GM21737 (cell line): ENCODE results near the gene SPATA31C1.
"Not testable (repeated sequence)": the region's sequence is repeated elsewhere in the genome, so short reads cannot be mapped to it uniquely, and the experiment has no call there.

ENCODE experiments used
- ATAC-seq: cut with Tn5 transposase; IDR thresholded peaks from one replicate; pipeline ENCODE4 v1.9.1; 2021; ENCODE audit warnings: mild to moderate bottlenecking, moderate library complexity; ENCODE audit not compliant: unreplicated experiment

SPATA31C1 gene

GRCh38 chr9:87886210-87886932 is 31.4 kb upstream of the SPATA31C1 start:
- ATAC-seq: no peak

DNA sequence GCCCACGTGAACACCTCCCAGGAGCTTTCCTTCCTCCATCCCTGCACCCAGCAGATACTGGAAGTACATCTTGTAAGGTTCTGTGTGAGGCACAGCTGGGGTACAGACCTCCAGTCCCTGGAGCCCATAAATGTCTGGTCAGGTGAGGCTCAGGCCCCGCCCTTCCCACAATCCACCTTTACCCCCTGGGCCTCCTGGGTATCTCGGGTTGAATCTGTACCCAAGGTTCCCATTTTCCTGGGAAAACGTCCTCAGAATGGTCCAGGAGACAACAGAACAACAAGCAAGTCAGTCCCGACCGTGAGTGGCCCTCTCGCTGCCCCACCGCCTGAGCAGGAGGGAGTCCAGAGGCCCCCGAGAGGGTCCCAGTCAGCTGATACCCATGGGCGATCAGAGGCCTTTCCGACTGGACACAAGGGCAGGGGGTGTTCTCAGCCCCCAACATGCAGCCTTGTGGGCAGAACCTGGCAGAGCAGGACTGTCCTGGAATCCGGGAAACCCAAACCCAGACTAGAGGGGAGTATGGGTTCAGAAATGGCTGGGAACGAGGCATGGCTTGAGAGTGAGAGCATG is 30.7 kb upstream of the SPATA31C1 start:
- ATAC-seq: no peak

DNA sequence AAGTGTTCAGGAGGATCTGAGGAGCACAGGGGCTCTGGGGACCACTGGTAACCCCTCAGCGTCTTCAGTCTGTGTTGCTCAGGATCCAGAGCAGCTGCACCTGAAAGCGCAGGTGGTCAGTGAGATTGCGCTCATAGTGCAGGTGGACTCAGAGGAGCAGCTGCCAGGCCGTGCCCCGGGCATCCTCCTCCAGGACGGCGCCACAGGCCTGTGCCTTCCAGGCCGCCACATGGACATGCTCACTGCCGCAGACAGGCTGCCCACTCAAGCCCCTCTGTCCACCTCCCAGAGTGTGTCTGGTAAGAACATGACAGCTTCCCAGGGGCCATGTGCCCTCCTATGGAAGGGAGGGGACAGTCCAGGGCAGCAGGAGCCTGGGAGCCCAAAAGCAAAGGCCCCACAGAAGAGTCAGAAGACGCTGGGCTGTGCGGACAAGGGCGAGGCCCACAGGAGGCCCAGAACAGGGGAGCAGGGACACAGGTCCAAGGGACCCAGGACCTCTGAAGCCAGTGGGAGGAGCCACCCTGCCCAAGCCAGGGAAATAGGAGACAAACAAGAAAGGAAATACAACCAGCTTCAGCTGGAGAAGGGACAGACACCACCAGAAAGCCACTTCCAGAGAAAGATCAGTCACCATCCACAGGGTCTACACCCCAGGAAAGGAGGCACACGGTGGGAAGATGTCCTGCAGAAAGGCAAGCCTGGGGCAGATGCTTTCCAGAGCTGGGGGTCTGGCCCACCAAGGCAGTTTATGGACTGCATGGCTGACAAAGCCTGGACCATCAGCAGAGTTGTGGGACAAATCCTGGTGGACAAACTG is 29.9 kb upstream of the SPATA31C1 start:
- no peak for ATAC-seq

GRCh38 chr9:87888501-87888900 is 29.3 kb upstream of the SPATA31C1 start:
- no peak for ATAC-seq

- no peak for ATAC-seq
Measured at GRCh38 chr9:87889065-87889881, 28.5 kb upstream of the SPATA31C1 start.

DNA sequence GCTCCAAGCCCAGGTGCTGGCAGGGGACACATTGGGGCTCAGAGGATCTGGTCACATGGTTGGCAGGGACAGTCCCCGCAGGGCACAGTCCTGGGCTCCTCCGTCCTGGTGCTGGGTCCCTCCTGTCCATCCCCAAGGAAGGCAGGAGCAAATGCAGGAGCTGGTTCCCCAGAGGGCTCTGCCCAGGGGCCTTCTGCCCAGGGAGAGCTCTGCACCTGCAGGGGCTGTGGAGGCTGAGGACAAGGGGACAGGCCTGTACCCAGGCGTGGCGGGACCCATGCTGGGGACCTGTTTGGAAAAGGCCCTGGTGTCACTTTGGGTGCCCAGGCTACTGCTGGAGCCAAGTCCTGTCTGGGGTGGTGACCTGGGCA is 27.9 kb upstream of the SPATA31C1 start:
- no peak for ATAC-seq

DNA sequence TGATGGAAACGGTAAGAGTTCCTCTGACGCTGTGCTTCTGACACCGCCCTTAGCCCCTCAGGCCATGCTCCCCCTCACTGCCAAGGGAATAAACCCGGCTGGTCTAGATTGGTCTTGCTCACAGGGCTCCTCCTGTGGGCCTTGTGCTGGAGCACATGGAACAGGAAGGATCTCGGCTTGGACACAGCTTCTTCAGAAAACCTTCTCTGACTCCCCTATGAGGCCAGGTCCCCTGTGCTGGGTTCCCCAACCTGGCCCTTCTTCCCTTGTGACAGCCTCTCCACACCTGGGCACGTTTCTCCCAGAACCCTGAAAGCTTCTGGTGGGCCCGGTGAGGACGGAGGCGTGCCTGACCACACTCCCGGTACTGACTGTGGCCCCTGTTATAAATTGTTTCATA is 26.9 kb upstream of the SPATA31C1 start:
- no peak for ATAC-seq

GRCh38 chr9:87891754-87892153 is 26.0 kb upstream of the SPATA31C1 start:
- no peak for ATAC-seq

- ATAC-seq: no peak
Measured at GRCh38 chr9:87892956-87893355, 24.8 kb upstream of the SPATA31C1 start.

DNA sequence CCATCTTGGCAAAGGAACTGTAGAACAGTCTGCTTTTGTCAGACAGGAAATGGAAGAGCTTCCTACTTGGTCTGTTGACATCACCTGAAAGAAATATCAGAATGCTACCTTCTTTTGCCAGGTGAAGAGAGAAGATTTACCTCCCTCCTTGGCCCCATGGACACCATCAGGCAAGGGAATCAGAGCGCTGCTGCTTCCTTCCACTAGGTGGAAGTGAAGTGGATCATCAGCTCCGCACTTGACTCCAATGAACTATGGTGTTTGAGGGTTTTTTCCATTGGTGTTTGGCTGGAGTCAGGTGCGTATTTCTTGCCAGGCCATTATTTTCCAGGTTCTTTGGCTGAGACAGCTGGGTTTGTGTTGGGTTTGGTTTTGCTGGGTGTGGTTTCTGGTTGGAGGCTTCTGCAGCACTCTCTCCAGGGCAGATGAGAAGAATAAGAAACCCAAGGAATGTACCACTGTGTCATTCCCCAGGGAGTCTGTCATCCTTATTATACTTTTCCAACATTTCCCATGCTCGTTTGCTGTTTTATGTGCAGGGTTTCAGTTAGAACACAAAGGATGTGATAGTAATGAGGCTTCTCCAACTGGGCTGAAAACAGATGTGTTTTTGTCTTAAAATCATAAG is 22.6 kb upstream of the SPATA31C1 start:
- no peak for ATAC-seq

DNA sequence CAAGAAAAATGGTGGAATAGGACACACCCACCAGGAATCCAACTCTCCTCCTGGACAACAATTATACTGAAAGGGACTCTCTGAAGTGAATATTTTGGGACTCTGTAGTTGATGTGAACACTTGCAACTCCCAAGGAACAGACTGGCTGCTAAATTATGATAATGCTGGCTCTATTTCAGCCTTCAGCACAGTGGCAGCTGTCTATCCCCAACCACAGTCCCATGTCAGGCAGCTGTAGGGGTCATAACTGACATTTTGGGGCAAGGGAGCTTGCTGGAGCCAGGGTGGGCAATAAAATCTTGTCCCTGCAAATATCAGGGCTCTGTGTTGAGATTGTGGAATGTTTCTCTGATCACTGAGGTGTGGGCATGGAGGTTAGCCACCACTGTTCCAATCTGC is 20.9 kb upstream of the SPATA31C1 start:
- no peak for ATAC-seq

DNA sequence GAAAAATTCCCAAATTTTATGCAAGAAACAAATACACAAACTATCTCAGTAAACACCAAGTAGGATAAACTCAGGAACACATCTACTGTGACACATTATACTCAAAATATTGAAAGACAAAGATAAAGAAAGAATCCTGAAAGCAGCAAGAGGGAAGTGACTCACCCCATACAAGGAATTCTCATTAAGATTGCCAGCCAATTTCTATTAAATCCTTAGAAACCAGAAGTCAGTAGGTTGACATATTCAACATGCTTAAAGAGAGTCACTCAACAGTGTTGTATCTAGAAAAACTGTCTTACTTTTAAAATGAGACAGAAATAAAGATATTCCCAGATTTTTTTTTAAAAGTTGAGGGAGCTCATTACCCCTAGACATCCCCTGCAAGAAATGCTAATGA is 19.6 kb upstream of the SPATA31C1 start:
- ATAC-seq: no peak

DNA sequence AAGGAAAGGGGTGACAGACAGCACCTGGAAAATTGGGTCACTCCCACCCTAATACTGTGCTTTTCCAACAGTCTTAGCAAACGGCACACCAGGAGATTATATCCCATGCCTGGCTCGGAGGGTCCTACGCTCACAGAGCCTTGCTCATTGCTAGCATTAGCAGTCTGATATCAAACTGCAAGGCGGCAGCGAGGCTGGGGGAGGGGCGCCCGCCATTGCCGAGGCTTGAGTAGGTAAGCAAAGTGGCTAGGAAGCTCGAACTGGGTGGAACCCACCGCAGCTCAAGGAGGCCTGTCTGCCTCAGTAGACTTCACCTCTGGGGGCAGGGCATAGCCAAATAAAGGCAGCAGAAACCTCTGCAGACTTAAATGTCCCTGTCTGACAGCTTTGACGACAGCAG is 15.4 kb upstream of the SPATA31C1 start:
- ATAC-seq: not testable (repeated sequence)

DNA sequence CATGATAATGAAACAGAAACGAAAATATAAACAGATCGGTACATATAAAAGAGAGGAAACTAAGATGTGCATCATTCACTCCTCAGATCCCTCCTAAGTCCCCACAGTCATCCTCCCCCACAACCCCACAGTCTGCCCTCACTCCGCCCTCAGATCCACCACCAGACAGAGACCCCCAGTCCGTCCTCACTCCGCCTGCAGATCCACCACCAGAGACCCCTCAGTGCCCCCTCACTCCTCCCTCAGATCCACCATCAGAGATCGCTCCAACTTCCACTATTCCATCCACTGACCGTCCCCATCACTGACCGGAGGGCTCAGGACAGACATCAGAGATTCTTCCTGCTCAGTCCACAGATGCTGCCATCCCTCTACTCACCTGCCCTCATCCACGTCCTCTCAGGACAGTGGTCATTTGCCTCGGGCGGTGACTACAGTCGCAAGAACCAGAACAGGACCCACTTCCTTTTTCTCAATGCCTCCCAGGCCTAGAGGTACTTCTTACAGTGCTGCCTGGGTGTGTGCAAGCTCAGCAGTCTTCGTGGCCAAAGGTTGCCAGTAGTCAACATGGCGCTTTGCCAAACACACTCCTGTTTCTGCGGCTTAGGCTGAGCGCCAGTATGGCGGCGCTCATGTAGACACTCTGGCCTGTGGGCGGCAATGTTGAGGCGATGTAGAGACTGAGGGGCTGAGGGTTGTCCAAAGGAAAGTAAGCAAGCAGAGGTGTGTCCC is 8.3 kb upstream of the SPATA31C1 start:
- no peak for ATAC-seq

DNA sequence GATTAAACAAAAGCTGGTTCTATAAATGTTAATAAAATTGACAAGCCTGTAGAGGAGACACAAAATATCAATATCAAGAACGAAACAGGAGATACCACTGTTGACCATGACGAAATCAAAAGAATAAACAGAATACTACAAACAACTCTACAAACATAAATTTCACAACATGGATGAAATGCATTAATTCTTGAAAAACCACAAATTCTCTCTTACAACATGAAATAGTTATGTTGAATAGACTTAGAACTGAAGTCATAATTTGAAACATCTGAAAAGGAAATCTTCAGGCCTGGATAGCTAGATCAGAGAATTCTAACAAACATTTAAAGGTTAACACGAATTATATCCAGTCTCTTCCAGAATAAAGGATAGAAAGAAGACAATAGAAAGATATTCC is 6.9 kb upstream of the SPATA31C1 start:
- ATAC-seq: no peak

GRCh38 chr9:87919013-87919412 is 1.3 kb downstream of the SPATA31C1 start:
- not testable (repeated sequence) for ATAC-seq

DNA sequence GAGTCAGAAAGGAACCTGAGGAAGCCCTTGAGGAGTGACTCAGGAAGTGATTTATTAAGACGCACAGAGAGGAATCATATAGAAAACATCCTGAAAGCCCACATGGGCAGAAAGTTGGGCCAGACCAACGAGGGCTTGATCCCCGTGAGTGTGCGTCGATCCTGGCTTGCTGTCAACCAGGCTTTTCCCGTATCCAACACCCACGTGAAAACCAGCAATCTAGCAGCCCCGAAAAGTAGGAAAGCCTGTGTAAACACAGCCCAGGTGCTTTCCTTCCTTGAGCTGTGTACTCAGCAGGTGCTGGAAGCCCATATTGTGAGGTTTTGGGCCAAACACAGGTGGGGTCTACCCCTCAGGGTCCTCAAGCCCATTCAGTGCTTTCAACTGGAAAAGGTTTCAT is 3.8 kb downstream of the SPATA31C1 start:
- ATAC-seq: not testable (repeated sequence)

DNA sequence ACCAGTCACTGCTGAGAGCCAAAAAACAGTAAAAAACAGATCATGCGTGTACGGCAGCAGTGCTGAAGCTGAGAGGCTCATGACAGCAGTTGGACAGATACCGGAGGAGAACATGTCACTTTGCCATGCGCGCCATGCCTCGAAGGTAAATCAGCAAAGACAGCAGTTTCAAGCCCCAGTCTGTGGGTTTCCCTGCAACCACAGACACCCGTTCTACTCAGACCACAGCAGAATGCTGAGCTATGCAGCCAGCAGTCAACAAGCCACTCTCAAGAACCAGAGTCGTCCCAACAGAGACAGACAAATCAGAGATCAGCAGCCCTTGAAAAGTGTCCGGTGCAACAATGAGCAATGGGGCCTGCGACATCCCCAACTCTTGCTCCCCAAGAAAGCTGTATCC is 5.2 kb downstream of the SPATA31C1 start:
- ATAC-seq: not testable (repeated sequence)

DNA sequence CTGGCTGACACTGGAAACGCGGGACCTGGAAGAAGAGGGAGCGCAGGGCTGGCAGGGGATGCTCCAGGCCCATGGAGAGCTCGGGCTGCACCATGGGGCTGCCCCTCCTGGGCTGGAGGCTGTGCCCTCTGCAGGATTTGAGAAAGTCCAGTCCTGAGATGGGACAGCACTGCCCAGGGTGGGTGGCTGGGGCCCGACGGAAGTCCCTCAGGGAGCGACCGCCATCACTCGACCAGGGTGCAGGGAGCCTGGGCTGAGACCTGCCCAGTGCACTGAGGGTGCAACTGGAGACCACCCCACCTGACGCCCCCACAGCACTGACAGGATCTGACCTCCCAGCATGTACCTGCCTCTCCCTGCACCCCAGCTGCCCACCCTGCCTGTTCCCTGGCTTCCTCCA is 7.1 kb downstream of the SPATA31C1 start:
- ATAC-seq: not testable (repeated sequence)

- ATAC-seq: not testable (repeated sequence)
Measured at GRCh38 chr9:87929152-87929551, 11.4 kb downstream of the SPATA31C1 start.
